Naive thymus-derived CD8-positive, alpha-beta T cell (primary cell): ENCODE measurements around the gene DAW1. TPM values are rescaled to one million over a fixed set of nuclear protein-coding genes. Genes with fewer than 3 reads are reported as not detected.
A peak's percentile ranks its signal among the peaks of the same experiment; 100 is the strongest.

Experiments
- ATAC-seq, 2 donors: fragments of 150-1000 bp; cut with Tn5 transposase in 1 of 2; sonication (Bioruptor Pico), chemical (Tn5 transposase) in 1 of 2; 1 replicate in 1 of 2; 2 replicates in 1 of 2; pipeline ENCODE4 v1.10.0; 2021; ENCODE audit warnings: mild to moderate bottlenecking in 2 of 2, moderate library complexity in 2 of 2
- POLR2A ChIA-PET: fragments of 350-600 bp; sonication (Branson Sonifier 250); formaldehyde crosslinking; loops from one replicate; lab custom pipeline; 2021; ENCODE audit warnings: antibody characterized with exemption; lab: Charles Lee
- DNase-seq, 10 donors: peaks; one replicate each; pipeline versions ENCODE4 v3.0.0 to v3.0.0-alpha.2; 2020 to 2022
- H3K27ac Mint-ChIP-seq, 10 donors: one replicate each; pipeline ENCODE4 v1.8.0; 2020 to 2022; ENCODE audit warnings: mild to moderate bottlenecking in 10 of 10, mixed read lengths in 10 of 10, moderate library complexity in 4 of 10, inconsistent platforms in 1 of 10
- H3K27me3 Mint-ChIP-seq, 5 donors: one replicate each; pipeline ENCODE4 v1.8.0; 2021 to 2022; ENCODE audit warnings: mixed read lengths in 5 of 5
- H3K36me3 Mint-ChIP-seq, 3 donors: one replicate each; pipeline ENCODE4 v1.8.0; 2020 to 2022; ENCODE audit warnings: mixed read lengths in 3 of 3, mild to moderate bottlenecking in 2 of 3, inconsistent platforms in 1 of 3
- H3K4me1 Mint-ChIP-seq, 4 donors: one replicate each; pipeline ENCODE4 v1.8.0; 2021 to 2022; ENCODE audit warnings: mixed read lengths in 4 of 4
- H3K4me3 Mint-ChIP-seq, 10 donors: one replicate each; pipeline ENCODE4 v1.8.0; 2020 to 2022; ENCODE audit warnings: mild to moderate bottlenecking in 10 of 10, mixed read lengths in 10 of 10, moderate library complexity in 6 of 10, inconsistent platforms in 1 of 10
- H3K9me3 Mint-ChIP-seq, 9 donors: one replicate each; pipeline ENCODE4 v1.8.0; 2020 to 2022; ENCODE audit warnings: mixed read lengths in 9 of 9, mild to moderate bottlenecking in 3 of 9, inconsistent platforms in 1 of 9, moderate library complexity in 1 of 9
- polyA plus RNA-seq, 3 donors: library from polyadenylated mRNA; unstranded; fragments of 300-500 nt; fragmentation: Illumina TruSeq; gene quantifications; one replicate each; pipeline ENCODE4 v1.2.3, GENCODE V29; 2021
- total RNA-seq, 8 experiments: library from RNA in 2 of 8; stranded (reverse) in 2 of 8; gene quantifications; one replicate each; pipeline ENCODE4 v1.2.3 and lab custom pipeline; 2021 to 2026

The DAW1 gene
- total and polyA plus RNA-seq, 5 experiments from 2014 or later: not detected

GRCh38 chr2:227864161-227864756 lies 7.2 kb upstream of the DAW1 start:
- Mint-ChIP-seq H3K4me3 (no peak overlapping the region), H3K36me3 (no peaks in the 10 kb centered on the region), H3K27me3 (peaks cover 0 to 11% (median 4%) of the 10 kb centered on the region in 5 donors), H3K9me3 (peaks cover 0 to under 1% (median 0%) of the 10 kb centered on the region in 9 donors), H3K27ac (no peak overlapping the region), H3K4me1 (peaks cover 0 to 1% (median 0%) of the 10 kb centered on the region in 4 donors)
- no peak for ATAC-seq
- no peak for DNase-seq
- POLR2A ChIA-PET: interaction anchor here (0.6 kb wide), 1 partner anchor 1029 kb away, joined by 3 read pairs; the partner anchor contains the start of gene RHBDD1

- H3K36me3 Mint-ChIP-seq: no peaks in the 10 kb centered on the region
- no peak overlapping the region for H3K4me3 Mint-ChIP-seq
- ATAC-seq: no peak
- H3K9me3 Mint-ChIP-seq: peaks cover 0 to 5% (median 0%) of the 10 kb centered on the region in 9 donors
- H3K4me1 Mint-ChIP-seq: peaks cover 0 to 1% (median 0%) of the 10 kb centered on the region in 4 donors
- H3K27me3 Mint-ChIP-seq: peaks cover 0 to 17% (median 9%) of the 10 kb centered on the region in 5 donors
- no peak for DNase-seq
- no peak overlapping the region for H3K27ac Mint-ChIP-seq
- POLR2A ChIA-PET: no interaction called here
Observed at GRCh38 chr2:227865291-227865690, 6.1 kb upstream of the DAW1 start.

GRCh38 chr2:227867386-227867785 lies 4.0 kb upstream of the DAW1 start:
- H3K27ac Mint-ChIP-seq: no peak overlapping the region
- H3K4me3 Mint-ChIP-seq: no peak overlapping the region
- POLR2A ChIA-PET: no interaction called here
- peaks cover 0 to 5% (median 0%) of the 10 kb centered on the region in 9 donors for H3K9me3 Mint-ChIP-seq
- H3K36me3 Mint-ChIP-seq: no peaks in the 10 kb centered on the region
- no peaks in the 10 kb centered on the region for H3K4me1 Mint-ChIP-seq
- ATAC-seq: no peak
- H3K27me3 Mint-ChIP-seq: peaks cover under 1 to 20% (median 16%) of the 10 kb centered on the region in 5 donors
- no peak for DNase-seq

- no peak overlapping the region for H3K27ac Mint-ChIP-seq
- no peak overlapping the region for H3K4me3 Mint-ChIP-seq
- peaks cover 0 to 7% (median 0%) of the 10 kb centered on the region in 9 donors for H3K9me3 Mint-ChIP-seq
- POLR2A ChIA-PET: no interaction called here
- no peak for DNase-seq
- no peaks in the 10 kb centered on the region for H3K36me3 Mint-ChIP-seq
- peaks cover 24 to 46% (median 34%) of the 10 kb centered on the region in 5 donors for H3K27me3 Mint-ChIP-seq
- H3K4me1 Mint-ChIP-seq: peaks cover 0 to 2% (median 0%) of the 10 kb centered on the region in 4 donors
- ATAC-seq: no peak
Observed at GRCh38 chr2:227870710-227871374, 589 bp upstream of the DAW1 start.

- Mint-ChIP-seq H3K27me3 (peaks cover 29 to 48% (median 34%) of the 10 kb centered on the region in 5 donors), H3K4me1 (peaks cover 0 to 2% (median 0%) of the 10 kb centered on the region in 4 donors), H3K27ac (peak overlapping the region in 1 of 10 donors; percentile 52), H3K36me3 (no peaks in the 10 kb centered on the region), H3K4me3 (peak overlapping the region in 4 of 10 donors; percentile 0 to 28 (median 21)), H3K9me3 (peaks cover 0 to 7% (median 0%) of the 10 kb centered on the region in 9 donors)
- POLR2A ChIA-PET: no interaction called here
- ATAC-seq (no peak), DNase-seq (no peak)
Observed at GRCh38 chr2:227872676-227873075, 1.2 kb downstream of the DAW1 start.

- no peak for ATAC-seq
- Mint-ChIP-seq H3K4me1 (peaks cover 0 to 2% (median 0%) of the 10 kb centered on the region in 4 donors), H3K27ac (no peak overlapping the region), H3K4me3 (no peak overlapping the region), H3K9me3 (peaks cover 0 to 2% (median 0%) of the 10 kb centered on the region in 9 donors), H3K27me3 (peaks cover 22 to 48% (median 25%) of the 10 kb centered on the region in 5 donors), H3K36me3 (no peaks in the 10 kb centered on the region)
- POLR2A ChIA-PET: no interaction called here
- no peak for DNase-seq
Observed at GRCh38 chr2:227876300-227876801, 4.9 kb downstream of the DAW1 start.

- H3K36me3 Mint-ChIP-seq: no peaks in the 10 kb centered on the region
- peaks cover 17 to 40% (median 24%) of the 10 kb centered on the region in 5 donors for H3K27me3 Mint-ChIP-seq
- H3K4me1 Mint-ChIP-seq: peaks cover 0 to 2% (median 1%) of the 10 kb centered on the region in 4 donors
- DNase-seq: no peak
- no peak overlapping the region for H3K27ac Mint-ChIP-seq
- H3K4me3 Mint-ChIP-seq: no peak overlapping the region
- POLR2A ChIA-PET: no interaction called here
- peaks cover 0 to 2% (median 0%) of the 10 kb centered on the region in 9 donors for H3K9me3 Mint-ChIP-seq
- no peak for ATAC-seq
Observed at GRCh38 chr2:227877421-227878310, 6.2 kb downstream of the DAW1 start.

GRCh38 chr2:227880460-227880859 lies 9.0 kb downstream of the DAW1 start:
- Mint-ChIP-seq H3K36me3 (no peaks in the 10 kb centered on the region), H3K4me1 (peaks cover 0 to 3% (median under 1%) of the 10 kb centered on the region in 4 donors), H3K4me3 (no peak overlapping the region), H3K27ac (no peak overlapping the region), H3K27me3 (peaks cover 5 to 15% (median 10%) of the 10 kb centered on the region in 5 donors), H3K9me3 (no peaks in the 10 kb centered on the region)
- DNase-seq (no peak), ATAC-seq (no peak)
- POLR2A ChIA-PET: no interaction called here

GRCh38 chr2:227881866-227882517 lies 10.6 kb downstream of the DAW1 start:
- H3K27ac Mint-ChIP-seq: no peak overlapping the region
- no peak overlapping the region for H3K4me3 Mint-ChIP-seq
- POLR2A ChIA-PET: no interaction called here
- H3K27me3 Mint-ChIP-seq: peaks cover 0 to 7% (median 4%) of the 10 kb centered on the region in 5 donors
- no peaks in the 10 kb centered on the region for H3K36me3 Mint-ChIP-seq
- peaks cover 0 to 3% (median under 1%) of the 10 kb centered on the region in 4 donors for H3K4me1 Mint-ChIP-seq
- no peak for ATAC-seq
- H3K9me3 Mint-ChIP-seq: no peaks in the 10 kb centered on the region
- DNase-seq: no peak

GRCh38 chr2:227884511-227884947 lies 13.1 kb downstream of the DAW1 start:
- H3K36me3 Mint-ChIP-seq: no peaks in the 10 kb centered on the region
- H3K27ac Mint-ChIP-seq: no peak overlapping the region
- no peak overlapping the region for H3K4me3 Mint-ChIP-seq
- H3K9me3 Mint-ChIP-seq: no peaks in the 10 kb centered on the region
- DNase-seq (peak in 5 of 10 donors; percentile 9 to 25 (median 13)), ATAC-seq (no peak)
- POLR2A ChIA-PET: no interaction called here
- peaks cover 0 to 7% (median 4%) of the 10 kb centered on the region in 5 donors for H3K27me3 Mint-ChIP-seq
- H3K4me1 Mint-ChIP-seq: peaks cover 0 to 3% (median under 1%) of the 10 kb centered on the region in 4 donors

- Mint-ChIP-seq H3K4me3 (no peak overlapping the region), H3K9me3 (no peaks in the 10 kb centered on the region), H3K27me3 (peaks cover 0 to 4% (median 3%) of the 10 kb centered on the region in 5 donors), H3K4me1 (peaks cover 0 to 3% (median under 1%) of the 10 kb centered on the region in 4 donors), H3K36me3 (no peaks in the 10 kb centered on the region), H3K27ac (no peak overlapping the region)
- ATAC-seq: no peak
- POLR2A ChIA-PET: no interaction called here
- no peak for DNase-seq
Observed at GRCh38 chr2:227886149-227886548, 14.7 kb downstream of the DAW1 start.

- Mint-ChIP-seq H3K27me3 (peaks cover 0 to 4% (median 0%) of the 10 kb centered on the region in 5 donors), H3K36me3 (no peaks in the 10 kb centered on the region), H3K4me3 (no peak overlapping the region), H3K27ac (no peak overlapping the region), H3K4me1 (no peaks in the 10 kb centered on the region), H3K9me3 (no peaks in the 10 kb centered on the region)
- DNase-seq (no peak), ATAC-seq (no peak)
- POLR2A ChIA-PET: no interaction called here
Observed at GRCh38 chr2:227888289-227888688, 16.9 kb downstream of the DAW1 start.
